ENCODE results near the gene SIRT3.
A peak's percentile ranks its signal among the peaks of the same experiment; 100 is the strongest.
"Not testable (repeated sequence)": the region's sequence is repeated elsewhere in the genome, so short reads cannot be mapped to it uniquely, and the experiment has no call there.

- TF ChIP-seq CTCF (conservative IDR thresholded peaks at IDR 0.05; ENCODE audit: low read depth, low read length), result 0 out of 2 replicates have a peak, but pooled peaks have one; percentile 20
- TF ChIP-seq EZH2 (IDR thresholded peaks at IDR 0.05; ENCODE audit: borderline replicate concordance, low read depth, low read length, poor library complexity, severe bottlenecking), result not testable (repeated sequence)
Observed at GRCh38 chr11:189843-190311, 46.3 kb downstream of the SIRT3 start.
